T-helper 17 cell (primary cell): Measurements from ENCODE around the gene TRUB2. TPM values are rescaled to one million over a fixed set of nuclear protein-coding genes. Genes with fewer than 3 reads are reported as not detected.
A peak's percentile ranks its signal among the peaks of the same experiment; 100 is the strongest.
"Not testable (repeated sequence)": the region's sequence is repeated elsewhere in the genome, so short reads cannot be mapped to it uniquely, and the experiment has no call there.

Experiments used
- ATAC-seq: fragments of 150-1000 bp; cut with Tn5 transposase; 2 replicates; pipeline ENCODE4 v1.10.0; 2021; ENCODE audit warnings: mild to moderate bottlenecking, moderate library complexity
- DNase-seq, 3 donors: peaks; one replicate each; pipeline versions ENCODE4 v3.0.0 to v3.0.0-alpha.2; 2020 to 2021
- H3K9me3 ChIP-seq: one replicate; pipeline ENCODE4 v1.7.0; 2013; ENCODE audit warnings: low read length, mild to moderate bottlenecking; ENCODE audit not compliant: control insufficient read depth, poor library complexity, severe bottlenecking
- H3K27ac Mint-ChIP-seq: one replicate; pipeline ENCODE4 v1.8.0; 2022; ENCODE audit warnings: mild to moderate bottlenecking, moderate library complexity, mixed read lengths
- H3K27me3 Mint-ChIP-seq: one replicate; pipeline ENCODE4 v1.8.0; 2022; ENCODE audit warnings: mixed read lengths
- H3K36me3 Mint-ChIP-seq: one replicate; pipeline ENCODE4 v1.8.0; 2022; ENCODE audit warnings: low read depth, mixed read lengths
- H3K4me1 Mint-ChIP-seq: one replicate; pipeline ENCODE4 v1.8.0; 2022; ENCODE audit warnings: mild to moderate bottlenecking, mixed read lengths
- H3K4me3 Mint-ChIP-seq: one replicate; pipeline ENCODE4 v1.8.0; 2022; ENCODE audit warnings: mild to moderate bottlenecking, moderate library complexity, mixed read lengths
- total RNA-seq, 4 donors: library from RNA in 2 of 4; stranded (reverse) in 2 of 4; gene quantifications; one replicate each; pipeline ENCODE4 v1.2.3 and lab custom pipeline; 2022 to 2026

TRUB2 gene
- total RNA-seq, 2 donors from 2014 or later: 8.5 to 9.9 TPM

GRCh38 chr9:128280084-128280622, 42.1 kb downstream of the TRUB2 start:
- Mint-ChIP-seq H3K27me3 (no peaks in the 10 kb centered on the region), H3K36me3 (peaks cover 2% of the 10 kb centered on the region), H3K27ac (no peak overlapping the region), H3K4me1 (peaks cover 18% of the 10 kb centered on the region), H3K4me3 (no peak overlapping the region)
- DNase-seq (no peak), ATAC-seq (no peak)
- no peaks in the 10 kb centered on the region for H3K9me3 ChIP-seq

- not testable (repeated sequence) for H3K36me3 Mint-ChIP-seq, DNase-seq, H3K4me3 Mint-ChIP-seq, ATAC-seq, H3K9me3 ChIP-seq, H3K27me3 Mint-ChIP-seq
- peak overlapping the region; percentile 19 for H3K27ac Mint-ChIP-seq
- peaks cover 20% of the 10 kb centered on the region for H3K4me1 Mint-ChIP-seq
Observed at GRCh38 chr9:128279088-128280073, 42.9 kb downstream of the TRUB2 start.

GRCh38 chr9:128276574-128277270, 45.5 kb downstream of the TRUB2 start:
- H3K27me3 Mint-ChIP-seq: no peaks in the 10 kb centered on the region
- no peak for ATAC-seq
- peak overlapping the region; percentile 95 for H3K4me3 Mint-ChIP-seq
- peaks cover 4% of the 10 kb centered on the region for H3K36me3 Mint-ChIP-seq
- H3K27ac Mint-ChIP-seq: peak overlapping the region; percentile 99
- no peak for DNase-seq
- no peaks in the 10 kb centered on the region for H3K9me3 ChIP-seq
- peaks cover 26% of the 10 kb centered on the region for H3K4me1 Mint-ChIP-seq

GRCh38 chr9:128276008-128276573, 46.2 kb downstream of the TRUB2 start, which contains the start of gene SWI5:
Gene SWI5, plus strand, starts transcription at chr9:128276276.
- ATAC-seq (peak; percentile 97), DNase-seq (peak; percentile 99 to 100 (median 99))
- H3K9me3 ChIP-seq: no peaks in the 10 kb centered on the region
- H3K27ac Mint-ChIP-seq: peak within 1 kb of the TSS; percentile 99
- peaks cover 4% of the 10 kb centered on the region for H3K36me3 Mint-ChIP-seq
- no peaks in the 10 kb centered on the region for H3K27me3 Mint-ChIP-seq
- peaks cover 28% of the 10 kb centered on the region for H3K4me1 Mint-ChIP-seq
- H3K4me3 Mint-ChIP-seq: peak within 1 kb of the TSS; percentile 95

GRCh38 chr9:128275198-128276007, 46.8 kb downstream of the TRUB2 start, which contains the start of gene GOLGA2:
Gene GOLGA2, minus strand, starts transcription at chr9:128276007. Its CDS starts 31 bp downstream, at chr9:128275976.
- H3K4me3 Mint-ChIP-seq: peak within 1 kb of the TSS; percentile 95
- H3K4me1 Mint-ChIP-seq: peaks cover 28% of the 10 kb centered on the region
- DNase-seq (peak in 1 of 3 donors; percentile 13), ATAC-seq (peak; percentile 63)
- peak within 1 kb of the TSS; percentile 99 for H3K27ac Mint-ChIP-seq
- H3K27me3 Mint-ChIP-seq: no peaks in the 10 kb centered on the region
- H3K9me3 ChIP-seq: no peaks in the 10 kb centered on the region
- H3K36me3 Mint-ChIP-seq: peaks cover 4% of the 10 kb centered on the region

- no peaks in the 10 kb centered on the region for H3K9me3 ChIP-seq
- Mint-ChIP-seq H3K27ac (peak overlapping the region; percentile 99), H3K27me3 (no peaks in the 10 kb centered on the region), H3K36me3 (peaks cover 4% of the 10 kb centered on the region), H3K4me1 (peaks cover 23% of the 10 kb centered on the region), H3K4me3 (peak overlapping the region; percentile 21)
- ATAC-seq (no peak), DNase-seq (no peak)
Observed at GRCh38 chr9:128274245-128274644, 48.0 kb downstream of the TRUB2 start.

- H3K9me3 ChIP-seq: no peaks in the 10 kb centered on the region
- Mint-ChIP-seq H3K4me1 (peaks cover 14% of the 10 kb centered on the region), H3K4me3 (no peak overlapping the region), H3K27me3 (no peaks in the 10 kb centered on the region), H3K36me3 (peaks cover 7% of the 10 kb centered on the region), H3K27ac (no peak overlapping the region)
- DNase-seq (no peak), ATAC-seq (no peak)
Observed at GRCh38 chr9:128271512-128271911, 50.7 kb downstream of the TRUB2 start.

GRCh38 chr9:128271112-128271511, 51.1 kb downstream of the TRUB2 start:
- H3K9me3 ChIP-seq: no peaks in the 10 kb centered on the region
- Mint-ChIP-seq H3K4me3 (no peak overlapping the region), H3K36me3 (peaks cover 7% of the 10 kb centered on the region), H3K27me3 (no peaks in the 10 kb centered on the region), H3K27ac (no peak overlapping the region), H3K4me1 (peaks cover 10% of the 10 kb centered on the region)
- ATAC-seq (no peak), DNase-seq (no peak)

- H3K9me3 ChIP-seq: no peaks in the 10 kb centered on the region
- DNase-seq: no peak
- ATAC-seq: no peak
- H3K27me3 Mint-ChIP-seq: no peaks in the 10 kb centered on the region
- peaks cover 2% of the 10 kb centered on the region for H3K4me1 Mint-ChIP-seq
- H3K27ac Mint-ChIP-seq: no peak overlapping the region
- H3K4me3 Mint-ChIP-seq: peak overlapping the region; percentile 41
- peaks cover 4% of the 10 kb centered on the region for H3K36me3 Mint-ChIP-seq
Observed at GRCh38 chr9:128266868-128267590, 55.2 kb downstream of the TRUB2 start.

GRCh38 chr9:128265348-128265847, 56.8 kb downstream of the TRUB2 start:
- Mint-ChIP-seq H3K4me3 (no peak overlapping the region), H3K36me3 (peaks cover 10% of the 10 kb centered on the region), H3K27me3 (no peaks in the 10 kb centered on the region), H3K4me1 (no peaks in the 10 kb centered on the region), H3K27ac (no peak overlapping the region)
- DNase-seq (no peak), ATAC-seq (no peak)
- no peaks in the 10 kb centered on the region for H3K9me3 ChIP-seq

GRCh38 chr9:128262687-128263086, 59.6 kb downstream of the TRUB2 start:
- H3K27ac Mint-ChIP-seq: no peak overlapping the region
- H3K27me3 Mint-ChIP-seq: no peaks in the 10 kb centered on the region
- H3K9me3 ChIP-seq: no peaks in the 10 kb centered on the region
- peaks cover 9% of the 10 kb centered on the region for H3K36me3 Mint-ChIP-seq
- ATAC-seq (no peak), DNase-seq (no peak)
- H3K4me1 Mint-ChIP-seq: peaks cover 2% of the 10 kb centered on the region
- no peak overlapping the region for H3K4me3 Mint-ChIP-seq
